RWPE2 (cell line): Measurements from ENCODE around the gene MYD88.

ENCODE experiments used
- ATAC-seq: fragments of 200-7000 bp; cut with Tn5 transposase; 3 replicates; pipeline ENCODE4 v1.9.1; 2021; ENCODE audit warnings: low read depth
- DNase-seq: peaks from one replicate; pipeline ENCODE4 v3.0.0-alpha.2; 2020; ENCODE audit warnings: low spot score
- H3K27ac ChIP-seq: fragments of 450-650 bp; 2 replicates; pipeline ENCODE4 v1.5.1; 2017; ENCODE audit warnings: mild to moderate bottlenecking; ENCODE audit not compliant: poor library complexity, severe bottlenecking
- H3K27me3 ChIP-seq: fragments of 250-450 bp; sonication (Bioruptor Pico); 2 replicates; pipeline ENCODE4 v1.5.1; 2021; ENCODE audit warnings: mild to moderate bottlenecking, moderate library complexity; ENCODE audit not compliant: insufficient read depth, poor library complexity, severe bottlenecking
- H3K36me3 ChIP-seq: fragments of 250-450 bp; sonication (Bioruptor Pico); 2 replicates; pipeline ENCODE4 v1.5.1; 2020; ENCODE audit warnings: low read depth, mild to moderate bottlenecking, moderate library complexity
- H3K4me1 ChIP-seq: fragments of 250-450 bp; sonication (Bioruptor Pico); 2 replicates; pipeline ENCODE4 v1.5.1; 2021; ENCODE audit warnings: mild to moderate bottlenecking, moderate library complexity; ENCODE audit not compliant: insufficient read depth, poor library complexity, severe bottlenecking
- H3K4me3 ChIP-seq: fragments of 250-450 bp; sonication (Bioruptor Pico); 2 replicates; pipeline ENCODE4 v1.5.1; 2021; ENCODE audit warnings: mild to moderate bottlenecking, moderate library complexity; ENCODE audit not compliant: severe bottlenecking
- H3K9me3 ChIP-seq: fragments of 250-450 bp; sonication (Bioruptor Pico); 2 replicates; pipeline ENCODE4 v1.5.1; 2021; ENCODE audit warnings: mild to moderate bottlenecking, moderate library complexity; ENCODE audit not compliant: severe bottlenecking
- TF ChIP-seq, protein P1 (sequence below): fragments of 450-650 bp; IDR thresholded peaks from one replicate; pipeline ENCODE4 v1.5.1; 2017; ENCODE audit warnings: mild to moderate bottlenecking, moderate library complexity; ENCODE audit not compliant: poor library complexity, severe bottlenecking

MYD88 gene

DNA sequence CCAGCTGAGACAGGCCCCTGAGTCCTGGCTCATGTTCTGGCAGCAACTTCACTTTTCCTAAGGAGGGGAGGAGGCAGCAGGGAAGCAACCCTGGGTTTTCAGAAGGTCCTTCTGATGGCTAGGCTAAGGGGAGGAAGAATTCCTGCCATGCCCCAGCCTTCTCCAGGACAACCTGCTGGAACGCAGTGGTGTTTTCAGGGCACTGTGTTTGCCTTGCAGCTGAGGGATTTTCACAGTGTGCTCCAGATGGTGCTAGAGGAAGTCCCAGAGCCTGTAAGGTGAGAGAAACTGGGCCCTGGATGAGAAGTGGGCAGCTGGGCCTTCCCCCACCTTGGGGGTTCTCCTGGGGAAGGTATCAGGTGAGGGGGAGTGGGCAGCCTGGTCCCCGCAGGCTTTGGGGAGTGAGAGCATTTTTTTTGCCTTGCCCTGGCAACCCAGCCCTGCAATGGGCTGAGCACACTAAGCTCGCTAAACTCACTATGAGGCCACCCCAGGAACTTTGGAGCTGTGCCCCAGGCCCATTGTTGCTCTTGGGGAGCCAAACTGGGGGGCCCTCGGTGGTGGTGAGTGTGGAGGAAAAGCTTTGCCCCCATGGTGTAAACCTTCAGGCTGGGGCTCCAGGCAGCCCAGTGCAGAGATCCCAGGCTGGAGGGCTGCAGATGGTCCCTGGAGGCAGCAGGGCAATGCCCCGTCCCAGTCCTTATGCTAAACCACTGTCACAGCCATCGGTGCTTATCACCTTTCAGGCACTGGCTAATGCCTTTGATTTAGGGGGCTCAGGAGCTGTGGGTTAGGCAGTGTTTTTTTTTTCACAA, 42.6 kb upstream of the MYD88 start:
- TF ChIP-seq, protein P1, sequence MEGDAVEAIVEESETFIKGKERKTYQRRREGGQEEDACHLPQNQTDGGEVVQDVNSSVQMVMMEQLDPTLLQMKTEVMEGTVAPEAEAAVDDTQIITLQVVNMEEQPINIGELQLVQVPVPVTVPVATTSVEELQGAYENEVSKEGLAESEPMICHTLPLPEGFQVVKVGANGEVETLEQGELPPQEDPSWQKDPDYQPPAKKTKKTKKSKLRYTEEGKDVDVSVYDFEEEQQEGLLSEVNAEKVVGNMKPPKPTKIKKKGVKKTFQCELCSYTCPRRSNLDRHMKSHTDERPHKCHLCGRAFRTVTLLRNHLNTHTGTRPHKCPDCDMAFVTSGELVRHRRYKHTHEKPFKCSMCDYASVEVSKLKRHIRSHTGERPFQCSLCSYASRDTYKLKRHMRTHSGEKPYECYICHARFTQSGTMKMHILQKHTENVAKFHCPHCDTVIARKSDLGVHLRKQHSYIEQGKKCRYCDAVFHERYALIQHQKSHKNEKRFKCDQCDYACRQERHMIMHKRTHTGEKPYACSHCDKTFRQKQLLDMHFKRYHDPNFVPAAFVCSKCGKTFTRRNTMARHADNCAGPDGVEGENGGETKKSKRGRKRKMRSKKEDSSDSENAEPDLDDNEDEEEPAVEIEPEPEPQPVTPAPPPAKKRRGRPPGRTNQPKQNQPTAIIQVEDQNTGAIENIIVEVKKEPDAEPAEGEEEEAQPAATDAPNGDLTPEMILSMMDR: no peak
- H3K27me3 ChIP-seq: no peaks in the 10 kb centered on the region
- no peaks in the 10 kb centered on the region for H3K9me3 ChIP-seq
- DNase-seq: no peak
- H3K4me1 ChIP-seq: no peaks in the 10 kb centered on the region
- H3K27ac ChIP-seq: no peak overlapping the region
- H3K4me3 ChIP-seq: no peak overlapping the region
- ATAC-seq: no peak
- H3K36me3 ChIP-seq: no peaks in the 10 kb centered on the region

DNA sequence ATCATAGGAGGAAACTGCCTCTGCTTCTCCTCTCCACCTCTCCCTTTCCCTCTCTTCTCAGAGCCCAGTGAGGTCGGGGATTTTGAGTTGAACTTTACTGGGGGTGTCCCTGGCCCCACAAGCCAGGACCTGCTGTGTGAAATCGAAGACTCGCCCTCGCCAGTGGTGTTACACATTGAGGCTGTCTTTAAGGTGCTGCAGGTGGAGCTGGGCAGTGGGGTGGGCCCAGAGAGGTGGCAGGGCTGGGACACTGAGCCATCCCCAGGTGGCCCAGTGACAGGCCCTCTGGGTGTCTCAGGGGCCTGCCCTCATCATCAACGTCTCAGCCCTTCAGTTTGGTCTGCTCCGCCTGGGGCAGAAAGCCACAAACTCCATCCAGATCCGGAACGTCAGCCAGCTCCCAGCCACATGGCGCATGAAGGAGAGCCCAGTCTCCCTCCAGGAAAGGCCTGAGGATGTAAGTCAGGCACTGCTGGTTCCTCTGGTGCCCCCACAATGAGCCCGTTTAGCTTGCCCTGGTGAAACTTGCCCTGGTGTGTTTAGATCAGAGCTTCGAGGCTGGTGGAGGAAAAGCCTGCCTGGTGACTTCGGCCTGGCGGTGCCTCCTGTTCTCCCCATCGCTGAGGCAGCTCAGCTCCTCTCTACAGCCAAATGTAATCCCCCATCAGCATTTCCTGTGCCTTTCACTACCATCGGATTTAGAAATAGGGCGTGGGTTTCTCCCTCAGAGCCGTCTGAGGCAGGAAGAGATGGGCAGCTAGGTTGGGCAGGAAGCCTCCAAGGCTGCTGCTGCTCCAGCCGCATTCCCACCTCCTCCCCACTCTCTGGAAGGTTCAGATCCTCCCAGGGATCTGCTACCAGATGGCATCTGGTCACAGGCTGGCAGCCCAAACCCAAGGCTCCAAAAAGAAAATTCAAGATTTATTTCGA, 40.8 kb upstream of the MYD88 start:
- Histone ChIP-seq H3K9me3 (no peaks in the 10 kb centered on the region), H3K27me3 (no peaks in the 10 kb centered on the region), H3K27ac (no peak overlapping the region), H3K4me1 (no peaks in the 10 kb centered on the region), H3K4me3 (no peak overlapping the region), H3K36me3 (no peaks in the 10 kb centered on the region)
- TF ChIP-seq, protein P1: no peak
- DNase-seq (no peak), ATAC-seq (no peak; the same call in 2 of the 3 replicates)

DNA sequence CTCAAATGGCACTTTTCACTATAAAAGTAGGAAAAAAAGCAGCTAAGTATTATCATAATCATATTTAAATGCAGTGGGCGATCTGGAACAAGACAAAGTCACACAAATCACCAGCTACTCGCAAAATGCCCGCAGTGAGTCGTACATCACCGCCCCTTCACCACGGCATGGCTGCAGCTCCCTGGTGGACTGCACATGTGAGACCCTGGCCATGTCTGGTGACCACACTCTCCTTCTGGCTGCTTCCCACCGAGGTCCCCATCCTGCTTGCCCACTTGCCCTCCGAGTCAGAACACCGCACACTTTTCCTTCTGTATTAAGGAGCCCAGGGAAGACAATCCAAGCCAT, 40.1 kb upstream of the MYD88 start:
- ATAC-seq: no peak
- Histone ChIP-seq H3K9me3 (no peaks in the 10 kb centered on the region), H3K27ac (no peak overlapping the region), H3K4me3 (no peak overlapping the region), H3K4me1 (no peaks in the 10 kb centered on the region), H3K27me3 (no peaks in the 10 kb centered on the region), H3K36me3 (no peaks in the 10 kb centered on the region)
- no peak for DNase-seq
- TF ChIP-seq, protein P1: no peak

DNA sequence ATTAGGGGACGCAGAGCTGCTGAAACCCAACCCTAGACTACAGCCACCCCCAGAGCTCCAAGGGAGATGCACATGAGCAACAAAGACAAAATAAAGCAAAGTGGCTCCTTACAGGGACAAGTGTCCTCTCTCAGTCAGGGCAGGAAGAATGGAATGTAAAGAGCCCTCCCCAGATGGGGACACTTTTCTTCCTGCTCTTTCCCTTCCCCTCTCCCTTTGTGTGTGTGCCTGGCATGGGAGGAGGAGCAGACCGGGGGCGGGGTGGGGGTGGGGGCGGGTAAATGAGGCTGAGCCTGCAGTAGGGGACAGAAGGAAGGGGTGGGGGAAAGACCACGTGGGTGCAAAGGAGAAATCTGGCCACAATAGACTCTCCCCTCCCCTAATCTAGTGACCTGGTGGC, 38.9 kb upstream of the MYD88 start:
- H3K27me3 ChIP-seq: no peaks in the 10 kb centered on the region
- no peaks in the 10 kb centered on the region for H3K9me3 ChIP-seq
- H3K4me1 ChIP-seq: no peaks in the 10 kb centered on the region
- TF ChIP-seq, protein P1: no peak
- DNase-seq (no peak), ATAC-seq (no peak)
- no peak overlapping the region for H3K4me3 ChIP-seq
- no peak overlapping the region for H3K27ac ChIP-seq
- H3K36me3 ChIP-seq: no peaks in the 10 kb centered on the region
